ENCODE results near the gene TRAK1.

TRAK1 gene

DNA sequence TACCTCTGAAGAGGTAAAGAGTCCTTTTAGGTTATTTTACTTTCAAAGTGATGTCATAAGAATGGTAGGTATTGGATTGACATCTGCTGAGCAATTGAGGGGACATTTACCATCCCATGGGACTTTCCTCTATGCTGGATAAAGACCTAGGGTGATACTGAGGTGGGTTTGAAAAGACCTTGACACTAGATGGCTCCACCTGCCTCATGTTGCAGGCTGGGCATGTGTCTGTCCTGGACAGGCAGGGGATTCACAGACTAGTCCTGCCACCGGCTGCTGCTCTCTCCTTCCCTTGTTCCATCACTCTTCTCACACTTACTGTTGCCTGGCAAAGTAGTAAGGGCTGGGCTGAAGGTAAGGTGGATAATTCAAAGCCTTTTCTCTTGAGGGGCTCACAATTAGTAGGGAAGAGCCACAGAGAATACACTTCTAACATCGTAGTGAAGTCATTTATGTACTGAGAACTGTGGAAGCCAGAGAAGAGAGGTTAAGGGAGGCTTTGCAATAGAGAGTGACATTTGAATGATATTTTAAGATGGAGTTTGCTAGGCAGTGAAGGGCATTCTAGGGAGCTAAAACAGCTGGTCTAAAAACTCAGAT is 27.7 kb downstream of the TRAK1 start:
- TF ChIP-seq, protein P1, sequence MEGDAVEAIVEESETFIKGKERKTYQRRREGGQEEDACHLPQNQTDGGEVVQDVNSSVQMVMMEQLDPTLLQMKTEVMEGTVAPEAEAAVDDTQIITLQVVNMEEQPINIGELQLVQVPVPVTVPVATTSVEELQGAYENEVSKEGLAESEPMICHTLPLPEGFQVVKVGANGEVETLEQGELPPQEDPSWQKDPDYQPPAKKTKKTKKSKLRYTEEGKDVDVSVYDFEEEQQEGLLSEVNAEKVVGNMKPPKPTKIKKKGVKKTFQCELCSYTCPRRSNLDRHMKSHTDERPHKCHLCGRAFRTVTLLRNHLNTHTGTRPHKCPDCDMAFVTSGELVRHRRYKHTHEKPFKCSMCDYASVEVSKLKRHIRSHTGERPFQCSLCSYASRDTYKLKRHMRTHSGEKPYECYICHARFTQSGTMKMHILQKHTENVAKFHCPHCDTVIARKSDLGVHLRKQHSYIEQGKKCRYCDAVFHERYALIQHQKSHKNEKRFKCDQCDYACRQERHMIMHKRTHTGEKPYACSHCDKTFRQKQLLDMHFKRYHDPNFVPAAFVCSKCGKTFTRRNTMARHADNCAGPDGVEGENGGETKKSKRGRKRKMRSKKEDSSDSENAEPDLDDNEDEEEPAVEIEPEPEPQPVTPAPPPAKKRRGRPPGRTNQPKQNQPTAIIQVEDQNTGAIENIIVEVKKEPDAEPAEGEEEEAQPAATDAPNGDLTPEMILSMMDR (IDR thresholded peaks at IDR 0.05; ENCODE audit: low read depth, low read length): peak; percentile 19; the same call in 1 of the 2 replicates
- H3K4me3 ChIP-seq (ENCODE audit: low read depth, low read length): no peak overlapping the region

DNA sequence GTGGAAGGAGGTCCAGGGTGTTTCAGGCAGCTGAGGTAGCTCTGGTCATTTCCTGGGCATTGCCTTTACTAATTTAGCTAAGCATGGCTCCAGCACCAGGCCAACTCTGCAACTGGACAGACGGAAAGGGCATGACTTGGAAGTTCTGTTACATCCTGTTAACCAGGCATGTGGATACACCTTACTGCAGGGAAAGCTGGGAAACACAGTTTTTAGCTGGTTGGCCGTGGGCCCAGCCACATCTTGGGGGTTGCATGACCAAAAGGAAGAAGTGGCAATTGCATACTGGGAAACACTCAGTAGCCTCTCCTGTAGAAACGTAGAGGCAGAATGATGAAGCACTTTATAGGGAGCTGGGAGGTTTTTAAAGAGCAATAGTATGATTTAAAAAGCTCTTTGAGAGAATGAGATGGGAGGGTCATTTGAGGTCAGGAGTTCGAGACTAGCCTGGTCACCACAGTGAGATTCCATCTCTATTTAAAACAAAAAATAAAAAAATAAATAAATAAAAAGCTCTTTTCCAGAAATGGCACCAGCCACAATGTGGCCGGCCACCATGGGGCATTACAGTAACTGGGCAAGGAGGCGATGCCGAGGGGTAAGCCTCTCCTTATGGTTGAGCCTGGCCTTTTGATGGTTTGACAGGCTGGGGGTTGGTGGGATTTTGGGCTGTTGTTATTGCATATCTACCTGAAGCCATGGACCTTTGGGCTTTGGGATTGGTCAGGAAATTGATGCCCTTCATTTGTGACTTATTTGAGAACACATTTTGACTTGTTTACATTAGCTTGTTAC is 28.6 kb downstream of the TRAK1 start:
- TF ChIP-seq, protein P1 (IDR thresholded peaks at IDR 0.05; ENCODE audit: low read depth, low read length): no peak
- no peak overlapping the region for H3K4me3 ChIP-seq (ENCODE audit: low read depth, low read length)

DNA sequence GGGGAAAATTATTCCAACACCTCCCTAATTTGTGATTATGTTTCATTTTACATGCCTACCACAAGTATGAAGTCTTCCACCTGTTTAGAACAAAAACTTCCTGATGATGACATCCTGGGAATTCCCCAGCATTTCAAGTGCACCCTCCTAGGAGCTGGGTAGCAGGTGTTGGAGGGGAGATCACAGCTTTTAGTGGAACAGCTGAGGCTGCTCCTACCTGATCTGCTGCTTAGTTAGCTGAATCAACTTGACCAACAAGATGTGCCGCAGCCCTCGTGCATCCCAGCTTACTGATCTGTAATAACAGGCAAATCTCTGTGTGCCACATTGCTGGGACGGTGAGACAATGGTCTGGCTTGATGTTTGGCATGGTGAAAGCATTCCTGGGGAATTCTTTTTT is 29.7 kb downstream of the TRAK1 start:
- no peak overlapping the region for H3K4me3 ChIP-seq (ENCODE audit: low read depth, low read length)
- TF ChIP-seq, protein P1 (IDR thresholded peaks at IDR 0.05; ENCODE audit: low read depth, low read length): no peak

DNA sequence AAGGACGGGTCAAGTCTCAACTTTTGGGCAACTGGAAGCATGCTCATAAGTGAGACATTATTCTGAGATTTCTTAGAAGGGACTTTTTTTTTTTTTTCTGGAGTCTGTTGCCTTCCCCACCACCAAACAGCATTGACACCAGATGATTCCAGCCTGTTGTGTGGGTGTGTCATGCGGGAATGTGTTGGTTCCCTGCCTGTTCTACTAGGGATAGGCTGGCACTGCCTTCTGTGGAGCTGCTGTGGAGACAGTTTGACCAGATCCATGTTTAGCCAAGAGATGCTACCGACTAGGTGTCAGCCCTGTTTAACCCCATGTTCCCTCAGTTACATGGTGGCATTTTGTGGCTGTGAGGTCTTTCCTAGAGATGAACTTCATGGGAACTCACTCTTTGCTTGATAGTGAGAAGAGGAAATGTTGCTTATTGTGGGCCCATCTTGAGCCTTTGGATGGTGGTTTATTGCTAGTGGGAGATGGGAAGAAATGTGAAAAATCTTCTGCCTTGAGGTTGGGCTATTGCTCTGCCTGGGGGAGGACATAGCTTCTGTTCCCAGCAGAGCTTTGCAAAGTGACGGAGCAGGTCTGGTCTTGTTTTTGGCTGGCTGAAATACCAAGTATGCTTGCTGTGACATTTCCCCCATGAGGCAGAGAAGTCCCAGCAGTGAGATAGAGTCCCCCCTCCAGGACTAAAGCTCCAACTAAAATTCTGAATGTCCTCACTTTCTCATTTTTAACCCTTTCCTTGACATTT is 31.3 kb downstream of the TRAK1 start:
- H3K4me3 ChIP-seq (ENCODE audit: low read depth, low read length): no peak overlapping the region
- TF ChIP-seq, protein P1 (IDR thresholded peaks at IDR 0.05; ENCODE audit: low read depth, low read length): no peak

DNA sequence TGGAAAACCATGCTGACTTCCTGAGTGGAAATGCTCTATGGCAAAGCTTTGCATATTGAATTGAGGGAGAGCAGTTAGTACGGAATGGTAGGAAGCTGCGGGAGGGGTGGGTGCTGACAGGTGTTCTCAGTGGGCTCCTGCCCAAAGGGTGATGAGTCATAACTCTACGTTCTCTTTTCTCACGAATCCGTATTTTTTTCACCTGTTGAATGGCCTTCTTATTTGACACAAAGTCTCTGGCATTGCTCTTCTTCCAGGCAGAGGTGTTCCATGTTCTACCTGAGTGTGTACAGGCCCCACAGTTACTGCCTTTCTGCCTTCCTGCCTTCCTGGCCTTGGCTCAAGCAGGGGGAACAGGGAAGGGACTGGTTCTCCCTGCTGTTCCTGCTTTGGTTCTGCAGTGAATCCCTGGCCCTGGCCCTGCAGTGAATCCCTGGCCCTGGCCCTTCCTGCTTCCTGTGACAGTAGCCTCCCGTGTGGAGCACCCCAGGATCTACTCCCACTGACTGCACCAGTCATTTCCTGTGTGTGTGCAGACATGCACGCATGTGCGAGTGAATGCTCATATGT is 31.9 kb downstream of the TRAK1 start:
- TF ChIP-seq, protein P1 (IDR thresholded peaks at IDR 0.05; ENCODE audit: low read depth, low read length): no peak
- H3K4me3 ChIP-seq (ENCODE audit: low read depth, low read length): no peak overlapping the region

DNA sequence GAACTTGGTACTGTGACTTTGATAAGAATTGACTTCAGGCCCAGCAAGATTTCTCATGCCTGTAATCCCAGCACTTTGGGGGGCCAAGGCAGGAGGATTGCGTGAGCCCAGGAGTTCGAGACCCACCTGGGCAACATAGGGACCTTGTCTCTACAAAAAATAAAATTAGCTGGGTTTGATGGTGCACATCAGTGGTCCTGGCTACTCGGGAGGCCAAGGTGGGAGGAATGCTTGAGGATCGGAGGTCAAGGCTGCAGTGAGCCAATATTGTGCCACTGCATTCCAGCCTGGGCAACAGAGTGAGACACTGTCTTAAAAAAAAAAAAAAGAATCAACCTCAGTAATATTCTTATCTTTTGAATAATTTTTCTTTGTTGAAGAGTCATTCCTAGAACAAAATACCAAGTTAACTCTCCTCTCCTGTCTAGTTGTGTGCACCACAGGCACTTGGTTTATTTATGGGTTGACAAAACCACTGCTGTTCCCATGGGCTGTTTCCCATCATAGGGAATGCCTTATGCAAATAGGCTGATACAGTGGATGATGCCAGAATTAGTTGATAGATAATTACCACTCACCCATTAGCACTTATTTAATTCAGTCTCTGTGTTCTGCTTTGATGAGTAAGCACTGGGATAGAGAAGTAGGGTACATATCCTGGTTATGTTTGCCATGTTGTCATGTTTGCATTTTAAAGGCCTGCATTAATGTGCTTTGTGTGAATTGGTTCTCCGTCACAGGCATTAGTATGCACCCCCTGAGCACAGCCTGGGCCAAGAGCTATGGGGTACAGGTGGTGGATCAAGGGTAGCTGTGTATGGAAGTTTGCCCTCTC is 32.9 kb downstream of the TRAK1 start:
- H3K4me3 ChIP-seq (ENCODE audit: low read depth, low read length): no peak overlapping the region
- TF ChIP-seq, protein P1 (IDR thresholded peaks at IDR 0.05; ENCODE audit: low read depth, low read length): no peak

All from WI38 (cell line).